Body of pancreas (tissue), 4 donors: ENCODE data around the gene AGRP. TPM values are rescaled to one million over a fixed set of nuclear protein-coding genes. Genes with fewer than 3 reads are reported as not detected.

Experiments used
- ATAC-seq: fragments of 150-250 bp; one replicate; pipeline ENCODE4 v1.9.1; 2016
- DNase-seq, 4 donors: peaks; one replicate each; pipeline ENCODE4 v3.0.0-alpha.2; 2019
- H3K27ac ChIP-seq, 4 donors: fragments of 200-600 bp; sonication (generic); 1 replicate in 3 of 4; 2 replicates in 1 of 4; pipeline versions ENCODE4 v1.5.1 to v1.6.1; 2016 to 2019; ENCODE audit warnings: mild to moderate bottlenecking in 1 of 4, mixed read lengths in 1 of 4, moderate library complexity in 1 of 4
- H3K27me3 ChIP-seq, 2 donors: fragments of 200-600 bp; sonication (generic); one replicate each; pipeline ENCODE4 v1.6.0; 2016; ENCODE audit warnings: mild to moderate bottlenecking in 1 of 2
- H3K36me3 ChIP-seq, 2 donors: fragments of 200-600 bp; sonication (generic); replicated peaks in 1 of 2; 2 replicates each; pipeline ENCODE4 v1.5.1; 2016; ENCODE audit warnings: low read depth in 2 of 2; ENCODE audit not compliant: insufficient read depth in 1 of 2
- H3K4me1 ChIP-seq: fragments of 200-600 bp; sonication (generic); one replicate; pipeline ENCODE4 v1.6.0; 2016
- H3K4me3 ChIP-seq, 2 donors: fragments of 200-600 bp; sonication (generic); 1 replicate in 1 of 2; 2 replicates in 1 of 2; pipeline ENCODE4 v1.5.1; 2016 to 2019
- H3K9me3 ChIP-seq, 3 donors: fragments of 200-600 bp; sonication (generic); 1 replicate in 2 of 3; 2 replicates in 1 of 3; pipeline ENCODE4 v1.5.1; 2016
- CTCF ChIP-seq, 7 experiments: fragments of 450-650 bp in 4 of 7; fragments of 200-600 bp in 3 of 7; sonication (generic) in 3 of 7; IDR thresholded peaks; one replicate each; pipeline ENCODE4 v1.5.1; 2016 to 2019; ENCODE audit warnings: antibody characterized with exemption in 7 of 7
- POLR2A ChIP-seq, 3 donors: fragments of 450-650 bp; IDR thresholded peaks; one replicate each; pipeline ENCODE4 v1.6.1; 2016; ENCODE audit warnings: antibody characterized with exemption in 3 of 3, mild to moderate bottlenecking in 2 of 3
- WGBS, 2 donors: methylation state at CpG; one replicate each; pipeline ENCODE4 v1.1.5; 2017; 5-methylcytosine and 5-hydroxymethylcytosine counted together
- intact Hi-C: fragments of 100-400 bp; cut with DNase I; formaldehyde crosslinking; loops from one replicate; pipeline ENCODE4 v1.15.1; 2023
- total RNA-seq, 2 donors: library from RNA; depleted of rRNA; stranded (reverse); fragments of >200 nt; gene quantifications; one replicate each; pipeline ENCODE4 v1.1.0, GENCODE V29; 2016

AGRP gene
- total RNA-seq, 2 donors from 2014 or later = not detected

- Histone ChIP-seq H3K4me3 (peak overlapping the region; percentile 17 to 82), H3K4me1 (peaks cover 45% of the 10 kb centered on the region), H3K27me3 (no peaks in the 10 kb centered on the region), H3K27ac (peak overlapping the region; percentile 77 to 94 (median 87)), H3K9me3 (no peaks in the 10 kb centered on the region), H3K36me3 (no peaks in the 10 kb centered on the region)
- TF ChIP-seq POLR2A (IDR thresholded peaks at IDR 0.05) (peak; percentile 51 to 71 (median 67)), CTCF (IDR thresholded peaks at IDR 0.05) (no peak)
- peak; percentile 43 for ATAC-seq
- intact Hi-C loops = no loop called here
- peak; percentile 34 to 48 (median 42) for DNase-seq
- WGBS, 2 donors = 0 to 1% methylated on average over 3 to 53 of the region's 65 CpGs
Measured at GRCh38 chr16:67528870-67529581, 45.7 kb upstream of the AGRP start.

GRCh38 chr16:67528222-67528869 is 45.0 kb upstream of the AGRP start, which contains the start of gene RIPOR1:
Gene RIPOR1, plus strand, starts transcription at chr16:67528829. Its CDS starts 9,618 bp downstream, at chr16:67538447.
- peak; percentile 63 to 76 (median 69) for DNase-seq
- intact Hi-C loops = no loop called here
- ATAC-seq = peak; percentile 79
- Histone ChIP-seq H3K27ac (peak within 1 kb of the TSS; percentile 77 to 94 (median 87)), H3K36me3 (no peaks in the 10 kb centered on the region), H3K4me1 (peaks cover 45% of the 10 kb centered on the region), H3K27me3 (no peaks in the 10 kb centered on the region), H3K9me3 (no peaks in the 10 kb centered on the region), H3K4me3 (peak within 1 kb of the TSS; percentile 17 to 82)
- WGBS, 2 donors = 6 to 49% methylated on average over 5 to 29 of the region's 45 CpGs
- TF ChIP-seq CTCF (IDR thresholded peaks at IDR 0.05) (no peak), POLR2A (IDR thresholded peaks at IDR 0.05) (no peak)

GRCh38 chr16:67526149-67526791 is 42.9 kb upstream of the AGRP start:
- Histone ChIP-seq H3K27ac (no peak overlapping the region), H3K27me3 (no peaks in the 10 kb centered on the region), H3K9me3 (no peaks in the 10 kb centered on the region), H3K4me3 (no peak overlapping the region), H3K36me3 (no peaks in the 10 kb centered on the region), H3K4me1 (peaks cover 39% of the 10 kb centered on the region)
- intact Hi-C loops = no loop called here
- no peak for ATAC-seq
- TF ChIP-seq CTCF (IDR thresholded peaks at IDR 0.05) (no peak), POLR2A (IDR thresholded peaks at IDR 0.05) (no peak)
- DNase-seq = no peak
- WGBS, 2 donors = 65 to 75% methylated on average over 3 of the region's 3 CpGs

GRCh38 chr16:67525176-67525860 is 42.0 kb upstream of the AGRP start:
- ATAC-seq (no peak), DNase-seq (no peak)
- Histone ChIP-seq H3K4me3 (no peak overlapping the region), H3K9me3 (no peaks in the 10 kb centered on the region), H3K36me3 (no peaks in the 10 kb centered on the region), H3K27me3 (no peaks in the 10 kb centered on the region), H3K4me1 (peaks cover 32% of the 10 kb centered on the region), H3K27ac (no peak overlapping the region)
- intact Hi-C loops = no loop called here
- WGBS, 2 donors = 67 to 72% methylated on average over 8 to 11 of the region's 11 CpGs
- TF ChIP-seq POLR2A (IDR thresholded peaks at IDR 0.05) = no peak
- TF ChIP-seq CTCF (IDR thresholded peaks at IDR 0.05) = no peak
